PC-9 (cell line): ENCODE measurements around the gene SERPINC1. TPM values are rescaled to one million over a fixed set of nuclear protein-coding genes. Genes with fewer than 3 reads are reported as not detected.

Source experiments
- BruUV-seq: library from RNA; stranded (reverse); fragments of 400-500 nt; replicated peaks from 2 replicates; lab custom pipeline; 2021; lab: Mats Ljungman, UMichigan
- CTCF ChIA-PET: fragments of 300-600 bp; sonication (Branson Sonifier 250); formaldehyde crosslinking; loops from one replicate; lab custom pipeline; 2022; ENCODE audit warnings: antibody characterized with exemption; lab: Charles Lee
- POLR2A ChIA-PET: fragments of 300-600 bp; sonication (Branson Sonifier 250); formaldehyde crosslinking; loops from one replicate; lab custom pipeline; 2022; ENCODE audit warnings: antibody characterized with exemption; ENCODE audit not compliant: unreplicated experiment; lab: Charles Lee
- DNase-seq, 2 experiments: peaks; one replicate each; pipeline versions ENCODE4 v3.0.0 to v3.0.0-alpha.2; 2015 to 2022; ENCODE audit warnings: mixed read lengths in 1 of 2
- H2AFZ ChIP-seq: fragments of 200-600 bp; sonication (generic); 2 replicates; pipeline ENCODE4 v1.8.1; 2017; ENCODE audit warnings: antibody characterized with exemption
- H3F3A ChIP-seq: fragments of 200-600 bp; sonication (generic); 2 replicates; pipeline ENCODE4 v1.8.1; 2017; ENCODE audit warnings: antibody characterized with exemption, mild to moderate bottlenecking, low read depth; ENCODE audit not compliant: insufficient read depth
- H3K27ac ChIP-seq: fragments of 200-600 bp; sonication (generic); 2 replicates; pipeline ENCODE4 v1.6.1; 2016; ENCODE audit warnings: mixed run types
- H3K27me3 ChIP-seq: fragments of 200-600 bp; sonication (generic); 2 replicates; pipeline ENCODE4 v1.6.1; 2016; ENCODE audit warnings: low read depth, mixed run types; ENCODE audit not compliant: insufficient read depth
- H3K36me3 ChIP-seq: fragments of 200-600 bp; sonication (generic); 2 replicates; pipeline ENCODE4 v1.6.1; 2016; ENCODE audit warnings: low read depth, mixed run types
- H3K4me1 ChIP-seq: fragments of 200-600 bp; sonication (generic); replicated peaks from 2 replicates; pipeline ENCODE4 v1.6.1; 2016; ENCODE audit warnings: mixed run types; ENCODE audit not compliant: insufficient read depth
- H3K4me2 ChIP-seq: fragments of 200-600 bp; sonication (generic); 2 replicates; pipeline ENCODE4 v1.6.1; 2017; ENCODE audit warnings: mixed run types
- H3K4me3 ChIP-seq: fragments of 200-600 bp; sonication (generic); 2 replicates; pipeline ENCODE4 v1.6.1; 2016; ENCODE audit warnings: mixed run types
- H3K79me2 ChIP-seq: fragments of 200-600 bp; sonication (generic); 2 replicates; pipeline ENCODE4 v1.6.1; 2017; ENCODE audit warnings: low read depth, mixed run types
- H3K9me2 ChIP-seq: fragments of 200-600 bp; sonication (generic); 2 replicates; pipeline ENCODE4 v1.8.1; 2017; ENCODE audit warnings: mild to moderate bottlenecking; ENCODE audit not compliant: insufficient read depth
- H3K9me3 ChIP-seq: fragments of 200-600 bp; sonication (generic); 2 replicates; pipeline ENCODE4 v1.8.1; 2016; ENCODE audit warnings: low read depth; ENCODE audit not compliant: insufficient read depth
- H4K20me1 ChIP-seq: fragments of 200-600 bp; sonication (generic); 2 replicates; pipeline ENCODE4 v1.8.1; 2017; ENCODE audit not compliant: insufficient read depth
- CTCF ChIP-seq: fragments of 200-600 bp; sonication (generic); conservative IDR thresholded peaks from 2 replicates; pipeline ENCODE4 v1.6.1; 2017; ENCODE audit warnings: mixed run types, antibody characterized with exemption, mild to moderate bottlenecking, moderate library complexity
- EZH2 ChIP-seq: fragments of 200-600 bp; sonication (generic); IDR thresholded peaks from 2 replicates; pipeline ENCODE4 v1.8.0; 2017; ENCODE audit warnings: antibody characterized with exemption, low read depth
- intact Hi-C: fragments of 100-400 bp; cut with micrococcal nuclease; formaldehyde crosslinking; loops from one replicate; pipeline ENCODE4 v1.10.0; 2022; ENCODE audit not compliant: unreplicated experiment
- total RNA-seq: library from RNA; stranded (reverse); gene quantifications from 2 replicates; pipeline ENCODE4 v1.2.3, GENCODE V29; 2021

Gene SERPINC1
- total RNA-seq, 1 experiment from 2014 or later = 0.44 TPM

- H3K4me2 ChIP-seq = no peak overlapping the region
- no peak for TF ChIP-seq EZH2
- no peak for TF ChIP-seq CTCF
- H2AFZ ChIP-seq = no peak overlapping the region
- H3K27me3 ChIP-seq = no peaks in the 10 kb centered on the region
- no peaks in the 10 kb centered on the region for H3K4me1 ChIP-seq
- no TSS peak for BruUV-seq
- H3K4me3 ChIP-seq = no peak overlapping the region
- DNase-seq = no peak
- H4K20me1 ChIP-seq = no peaks in the 10 kb centered on the region
- intact Hi-C loops = loop anchor here (10.0 kb wide), 1 partner anchor 242 kb away; the partner anchor contains the start of gene RABGAP1L
- ChIA-PET POLR2A (no interaction called here), CTCF (interaction anchor here (0.7 kb wide), 3 partner anchors 8 to 195 kb away, joined by 4 to 5 read pairs (median 4); no protein-coding TSS in a partner anchor)
- no peak overlapping the region for H3K27ac ChIP-seq
- no peaks in the 10 kb centered on the region for H3K79me2 ChIP-seq
- H3K36me3 ChIP-seq = no peaks in the 10 kb centered on the region
- H3F3A ChIP-seq = no peaks in the 10 kb centered on the region
- no peaks in the 10 kb centered on the region for H3K9me2 ChIP-seq
- H3K9me3 ChIP-seq = no peaks in the 10 kb centered on the region
Measured at GRCh38 chr1:173913111-173913510, 4.0 kb downstream of the SERPINC1 start.

GRCh38 chr1:173903827-173904531 is 13.1 kb downstream of the SERPINC1 start:
- no peaks in the 10 kb centered on the region for H3K9me3 ChIP-seq
- H3K4me3 ChIP-seq = no peak overlapping the region
- no peaks in the 10 kb centered on the region for H3K79me2 ChIP-seq
- no peak overlapping the region for H3K4me2 ChIP-seq
- intact Hi-C loops = no loop called here
- POLR2A ChIA-PET = no interaction called here
- no peaks in the 10 kb centered on the region for H3K4me1 ChIP-seq
- no peaks in the 10 kb centered on the region for H3K27me3 ChIP-seq
- no peaks in the 10 kb centered on the region for H3F3A ChIP-seq
- H3K36me3 ChIP-seq = no peaks in the 10 kb centered on the region
- H4K20me1 ChIP-seq = no peaks in the 10 kb centered on the region
- no peak for DNase-seq
- H2AFZ ChIP-seq = no peak overlapping the region
- H3K27ac ChIP-seq = no peak overlapping the region
- CTCF ChIA-PET = no interaction called here
- no peaks in the 10 kb centered on the region for H3K9me2 ChIP-seq
- TF ChIP-seq EZH2 (no peak), CTCF (no peak)
- no TSS peak for BruUV-seq

- H3K79me2 ChIP-seq = no peaks in the 10 kb centered on the region
- no peak overlapping the region for H3K4me3 ChIP-seq
- no peak overlapping the region for H3K27ac ChIP-seq
- no peak overlapping the region for H3K4me2 ChIP-seq
- H3K9me3 ChIP-seq = no peaks in the 10 kb centered on the region
- no peak overlapping the region for H2AFZ ChIP-seq
- H4K20me1 ChIP-seq = no peaks in the 10 kb centered on the region
- no peaks in the 10 kb centered on the region for H3K36me3 ChIP-seq
- H3K27me3 ChIP-seq = no peaks in the 10 kb centered on the region
- TF ChIP-seq EZH2 = no peak
- TF ChIP-seq CTCF = no peak
- no peak for DNase-seq
- no peaks in the 10 kb centered on the region for H3K4me1 ChIP-seq
- ChIA-PET POLR2A (no interaction called here), CTCF (no interaction called here)
- H3K9me2 ChIP-seq = no peaks in the 10 kb centered on the region
- no TSS peak for BruUV-seq
- no peaks in the 10 kb centered on the region for H3F3A ChIP-seq
- intact Hi-C loops = no loop called here
Measured at GRCh38 chr1:173900992-173901391, 16.1 kb downstream of the SERPINC1 start.
